ES-I3 (cell line): ENCODE measurements around the gene CAMKK2.
"Not testable (repeated sequence)": the region's sequence is repeated elsewhere in the genome, so short reads cannot be mapped to it uniquely, and the experiment has no call there.

Experiments used
- H3K36me3 ChIP-seq: 2 replicates; pipeline ENCODE4 v1.6.1; 2013; ENCODE audit warnings: mild to moderate bottlenecking, low read length, control low read depth, moderate library complexity; ENCODE audit not compliant: insufficient read depth
- H3K4me1 ChIP-seq: 2 replicates; pipeline ENCODE4 v1.6.1; 2013; ENCODE audit warnings: mild to moderate bottlenecking, control low read depth, low read length; ENCODE audit not compliant: insufficient read depth
- H3K9ac ChIP-seq: 2 replicates; pipeline ENCODE4 v1.6.1; 2013; ENCODE audit warnings: low read depth, mild to moderate bottlenecking, low read length, moderate library complexity
- H3K9me3 ChIP-seq: 2 replicates; pipeline ENCODE4 v1.6.1; 2013; ENCODE audit warnings: mild to moderate bottlenecking, low read length, moderate library complexity; ENCODE audit not compliant: control insufficient read depth, insufficient read depth

The CAMKK2 gene

DNA sequence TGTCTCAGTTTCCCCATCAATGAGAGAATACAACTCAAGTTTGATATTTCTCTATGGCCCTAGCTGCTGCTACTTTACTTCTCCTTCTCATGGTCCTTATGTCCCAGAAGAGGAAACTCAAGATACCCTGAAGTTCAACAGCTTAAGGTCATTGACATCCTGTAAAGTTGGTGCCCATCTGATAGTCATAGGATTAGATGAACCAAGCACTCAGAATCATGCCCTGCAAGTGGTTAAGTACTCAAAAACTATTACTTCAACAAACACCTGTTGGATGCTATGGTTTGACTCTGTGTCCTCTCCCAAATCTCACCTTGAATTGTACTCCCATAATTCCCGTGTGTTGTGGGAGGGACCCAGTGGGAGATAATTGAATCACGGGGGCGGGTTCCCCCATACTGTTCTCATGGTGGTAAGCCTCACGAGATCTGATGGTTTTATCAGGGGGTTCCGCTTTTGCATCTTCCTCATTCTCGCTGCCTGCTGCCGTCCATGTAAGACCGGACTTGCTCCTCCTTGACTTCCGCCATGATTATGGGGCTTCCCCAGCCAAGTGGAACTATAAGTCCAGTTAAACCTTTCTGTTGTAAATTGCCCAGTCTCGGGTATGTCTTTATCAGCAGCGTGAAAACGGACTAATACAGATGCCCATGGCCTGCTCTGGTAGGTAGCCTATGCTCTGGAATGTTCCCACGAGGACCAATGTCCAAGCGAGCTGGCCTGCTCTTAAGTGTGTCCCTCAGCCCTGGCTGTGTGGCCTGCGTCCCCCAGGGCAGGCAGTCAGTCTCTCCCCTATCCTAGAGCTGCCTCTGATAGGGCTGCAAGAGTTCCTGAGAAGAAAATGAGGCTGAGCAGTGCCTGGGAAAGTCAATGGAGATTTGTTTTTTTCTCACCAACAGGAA lies 18.1 kb downstream of the CAMKK2 start:
- no peaks in the 10 kb centered on the region for H3K36me3 ChIP-seq
- H3K4me1 ChIP-seq, result no peaks in the 10 kb centered on the region; the same call in 1 of the 2 replicates
- no peaks in the 10 kb centered on the region for H3K9me3 ChIP-seq
- no peak overlapping the region for H3K9ac ChIP-seq

DNA sequence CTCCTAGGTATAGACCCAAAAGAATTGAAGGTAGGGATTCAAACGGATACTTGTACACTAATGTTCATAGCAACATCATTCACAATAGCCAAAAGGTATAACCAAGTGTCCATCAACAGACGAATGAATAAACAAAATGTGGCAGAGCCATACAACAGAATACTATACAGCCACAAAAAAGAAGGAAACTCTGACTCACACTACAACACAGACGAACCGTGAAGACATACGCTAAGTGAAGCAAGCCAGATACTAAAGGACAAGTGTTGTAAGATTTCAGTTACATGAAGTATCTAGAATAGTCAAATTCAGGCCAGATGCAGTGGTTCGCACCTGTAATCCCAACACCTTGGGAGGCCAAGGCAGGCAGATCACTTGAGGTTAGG lies 19.1 kb downstream of the CAMKK2 start:
- no peak overlapping the region for H3K9ac ChIP-seq
- H3K4me1 ChIP-seq, result no peaks in the 10 kb centered on the region; the same call in 1 of the 2 replicates
- H3K36me3 ChIP-seq, result no peaks in the 10 kb centered on the region
- no peaks in the 10 kb centered on the region for H3K9me3 ChIP-seq

DNA sequence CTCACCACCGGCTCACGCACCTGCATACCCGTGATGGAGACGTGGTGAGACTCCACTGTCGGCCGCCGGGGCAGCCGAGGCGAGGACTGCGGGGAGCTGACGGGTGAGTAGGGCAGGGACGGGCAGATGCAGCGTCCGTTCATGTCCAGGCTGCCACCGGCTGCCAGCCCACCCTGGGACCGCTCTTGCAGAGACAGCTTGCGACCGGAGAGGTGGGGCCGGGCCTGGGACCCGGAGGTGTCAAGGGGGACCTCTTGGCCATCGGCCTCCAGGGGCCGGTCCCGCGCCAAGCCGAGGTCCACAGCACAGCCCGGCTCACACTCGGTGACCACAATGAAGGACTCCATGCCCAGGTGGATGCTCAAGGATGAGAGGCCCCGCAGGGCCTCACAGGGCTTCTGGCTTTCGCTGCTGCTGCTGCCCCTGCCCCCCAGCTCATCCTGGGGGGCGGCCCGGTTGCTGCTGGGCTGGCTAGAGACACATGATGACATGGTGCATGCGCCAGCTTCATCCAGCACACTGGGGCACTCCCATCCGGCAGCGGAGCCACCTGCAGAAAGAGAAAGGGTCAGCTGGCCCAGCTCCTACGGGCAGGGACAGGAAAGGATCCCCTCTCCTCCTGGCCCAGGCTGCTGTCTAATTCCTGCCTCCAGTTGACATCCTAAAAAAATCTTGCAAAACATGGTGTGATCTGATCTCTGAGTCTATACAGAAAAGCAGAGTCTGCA lies 22.3 kb downstream of the CAMKK2 start:
- no peaks in the 10 kb centered on the region for H3K9me3 ChIP-seq
- no peaks in the 10 kb centered on the region for H3K36me3 ChIP-seq
- no peak overlapping the region for H3K9ac ChIP-seq
- H3K4me1 ChIP-seq, result no peaks in the 10 kb centered on the region

GRCh38 chr12:121273364-121273896 lies 23.1 kb downstream of the CAMKK2 start:
- Histone ChIP-seq H3K4me1 (no peaks in the 10 kb centered on the region), H3K36me3 (peaks cover 4% of the 10 kb centered on the region; the same call in 1 of the 2 replicates), H3K9ac (no peak overlapping the region), H3K9me3 (no peaks in the 10 kb centered on the region)

- H3K36me3 ChIP-seq, result peaks cover 4% of the 10 kb centered on the region; the same call in 1 of the 2 replicates
- no peaks in the 10 kb centered on the region for H3K9me3 ChIP-seq
- no peaks in the 10 kb centered on the region for H3K4me1 ChIP-seq
- no peak overlapping the region for H3K9ac ChIP-seq
Observed at GRCh38 chr12:121267822-121268221, 28.7 kb downstream of the CAMKK2 start.

DNA sequence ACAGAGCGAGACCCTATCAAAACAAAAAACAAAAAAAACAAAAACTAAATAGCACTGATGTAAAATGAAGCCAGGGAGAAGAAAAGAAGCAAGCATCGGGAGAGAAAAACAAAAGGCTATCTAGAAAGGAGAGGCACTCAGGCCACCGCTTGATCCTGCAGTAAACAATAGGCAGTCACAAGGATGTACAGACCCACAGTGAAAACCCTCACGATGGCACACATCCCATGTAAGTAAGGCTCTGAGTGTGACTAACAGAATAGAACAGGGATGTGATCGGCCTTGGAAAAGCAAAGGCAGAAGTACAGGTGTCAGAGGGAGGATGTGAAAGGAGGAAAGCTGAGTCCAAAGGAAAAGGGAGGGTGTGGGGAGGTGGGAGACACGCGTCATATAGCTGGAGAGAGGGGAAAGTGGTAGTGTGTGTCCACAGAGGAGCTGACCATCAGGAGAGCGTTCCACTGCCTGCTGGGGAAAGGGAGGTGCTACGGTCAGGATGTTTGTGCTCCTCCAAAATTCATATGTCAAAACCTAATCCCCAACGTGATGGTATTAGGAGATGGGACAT lies 31.5 kb downstream of the CAMKK2 start:
- Histone ChIP-seq H3K9ac (no peak overlapping the region), H3K4me1 (no peaks in the 10 kb centered on the region), H3K36me3 (peaks cover 5% of the 10 kb centered on the region; the same call in 1 of the 2 replicates), H3K9me3 (no peaks in the 10 kb centered on the region)

DNA sequence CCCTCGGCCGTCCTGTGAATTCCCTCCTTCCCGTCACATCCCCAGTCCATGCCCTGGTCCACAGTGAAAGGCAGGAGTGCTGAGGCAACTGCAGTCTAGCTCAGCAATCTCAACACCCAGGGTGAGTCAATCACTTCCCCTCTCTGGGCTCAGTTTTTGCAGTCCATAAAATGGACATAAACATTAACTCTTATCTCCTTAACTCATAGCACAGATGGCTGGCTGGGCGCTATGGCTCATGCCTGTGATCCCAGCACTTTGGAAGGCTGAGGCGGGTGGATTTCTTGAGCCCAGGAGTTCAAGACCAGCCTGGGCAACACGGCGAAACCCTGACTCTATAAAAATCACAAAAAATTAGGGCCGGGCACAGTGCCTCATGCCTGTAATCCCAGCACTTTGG lies 32.4 kb downstream of the CAMKK2 start:
- Histone ChIP-seq H3K36me3 (peaks cover 9% of the 10 kb centered on the region; the same call in 1 of the 2 replicates), H3K9ac (no peak overlapping the region), H3K9me3 (no peaks in the 10 kb centered on the region), H3K4me1 (no peaks in the 10 kb centered on the region)

GRCh38 chr12:121263206-121263935 lies 33.1 kb downstream of the CAMKK2 start:
- no peak overlapping the region for H3K9ac ChIP-seq
- no peaks in the 10 kb centered on the region for H3K9me3 ChIP-seq
- no peaks in the 10 kb centered on the region for H3K4me1 ChIP-seq
- H3K36me3 ChIP-seq, result peaks cover 5% of the 10 kb centered on the region; the same call in 1 of the 2 replicates

- no peaks in the 10 kb centered on the region for H3K4me1 ChIP-seq
- peaks cover 5% of the 10 kb centered on the region; the same call in 1 of the 2 replicates for H3K36me3 ChIP-seq
- no peak overlapping the region for H3K9ac ChIP-seq
- H3K9me3 ChIP-seq, result no peaks in the 10 kb centered on the region
Observed at GRCh38 chr12:121261398-121261797, 35.1 kb downstream of the CAMKK2 start.

DNA sequence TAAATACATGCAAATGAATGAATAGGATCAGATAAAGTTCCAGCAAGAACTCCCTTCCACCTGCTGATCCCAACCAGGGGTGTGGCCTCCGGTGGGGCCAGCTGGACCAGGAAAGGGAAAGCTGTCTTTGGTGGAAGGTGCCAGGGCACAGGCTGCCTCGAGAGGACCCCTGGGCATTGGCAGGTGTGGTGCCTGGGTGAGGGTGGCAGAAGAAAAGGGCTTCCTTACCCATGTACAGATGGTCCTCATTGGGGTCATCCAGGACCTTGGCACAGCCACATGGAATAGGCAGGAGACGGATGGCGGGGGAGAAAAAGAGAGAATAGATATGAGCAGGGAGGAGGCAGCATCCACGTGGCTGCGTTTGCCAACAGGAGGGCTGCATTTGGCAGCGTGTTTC lies 36.4 kb downstream of the CAMKK2 start:
- Histone ChIP-seq H3K36me3 (peaks cover 5% of the 10 kb centered on the region; the same call in 1 of the 2 replicates), H3K4me1 (no peaks in the 10 kb centered on the region), H3K9me3 (no peaks in the 10 kb centered on the region), H3K9ac (no peak overlapping the region)

GRCh38 chr12:121259074-121259473 lies 37.4 kb downstream of the CAMKK2 start:
- H3K9ac ChIP-seq, result no peak overlapping the region
- no peaks in the 10 kb centered on the region for H3K9me3 ChIP-seq
- peaks cover 5% of the 10 kb centered on the region; the same call in 1 of the 2 replicates for H3K36me3 ChIP-seq
- no peaks in the 10 kb centered on the region for H3K4me1 ChIP-seq

DNA sequence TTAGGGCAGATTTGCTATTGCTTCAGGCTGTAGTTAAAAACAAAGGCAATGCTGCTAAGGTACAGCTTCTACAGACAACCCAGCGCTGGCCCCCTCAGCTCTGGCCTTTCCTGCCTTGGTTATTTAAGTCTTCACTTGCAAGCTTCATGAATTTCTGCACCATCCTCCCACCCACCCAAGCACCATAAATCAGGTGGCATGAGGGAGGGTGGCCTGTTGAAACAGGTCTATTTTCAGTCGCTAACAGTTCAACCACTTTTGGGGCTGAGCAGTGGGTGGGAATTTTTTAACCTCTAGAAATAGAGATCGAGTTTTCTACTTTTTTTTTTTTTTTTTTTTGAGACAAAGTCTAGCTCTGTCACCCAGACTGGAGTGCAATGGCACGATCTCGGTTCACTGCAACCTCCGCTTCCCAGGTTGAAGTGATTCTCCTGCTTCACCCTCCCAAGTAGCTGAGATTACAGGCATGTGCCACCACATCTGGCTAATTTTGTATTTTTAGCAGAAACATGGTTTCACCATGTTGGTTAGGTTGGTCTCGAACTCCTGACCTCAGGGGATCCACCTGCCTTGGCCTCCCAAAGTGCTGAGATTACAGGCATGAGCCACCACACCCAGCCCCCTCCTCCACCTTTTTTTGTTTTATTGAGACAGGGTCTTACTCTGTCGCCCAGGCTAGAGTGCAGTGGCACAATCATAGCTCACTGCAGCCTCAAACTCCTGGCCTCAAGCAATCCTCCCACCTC lies 38.6 kb downstream of the CAMKK2 start:
- not testable (repeated sequence) for H3K9ac ChIP-seq, H3K36me3 ChIP-seq, H3K9me3 ChIP-seq, H3K4me1 ChIP-seq

GRCh38 chr12:121255433-121255832 lies 41.1 kb downstream of the CAMKK2 start:
- H3K9ac ChIP-seq, result no peak overlapping the region
- no peaks in the 10 kb centered on the region for H3K9me3 ChIP-seq
- H3K36me3 ChIP-seq, result peaks cover 11% of the 10 kb centered on the region; the same call in 1 of the 2 replicates
- no peaks in the 10 kb centered on the region for H3K4me1 ChIP-seq
